ENCODE measurements around the gene CDC42BPA. TPM values are rescaled to one million over a fixed set of nuclear protein-coding genes. Genes with fewer than 3 reads are reported as not detected.

CDC42BPA gene
- total and polyA plus RNA-seq, 2 of the 8 experiments (the other 6 are each of a cell fraction or from before 2014, with no cell fraction given) = 7.1 to 28.5 TPM

DNA sequence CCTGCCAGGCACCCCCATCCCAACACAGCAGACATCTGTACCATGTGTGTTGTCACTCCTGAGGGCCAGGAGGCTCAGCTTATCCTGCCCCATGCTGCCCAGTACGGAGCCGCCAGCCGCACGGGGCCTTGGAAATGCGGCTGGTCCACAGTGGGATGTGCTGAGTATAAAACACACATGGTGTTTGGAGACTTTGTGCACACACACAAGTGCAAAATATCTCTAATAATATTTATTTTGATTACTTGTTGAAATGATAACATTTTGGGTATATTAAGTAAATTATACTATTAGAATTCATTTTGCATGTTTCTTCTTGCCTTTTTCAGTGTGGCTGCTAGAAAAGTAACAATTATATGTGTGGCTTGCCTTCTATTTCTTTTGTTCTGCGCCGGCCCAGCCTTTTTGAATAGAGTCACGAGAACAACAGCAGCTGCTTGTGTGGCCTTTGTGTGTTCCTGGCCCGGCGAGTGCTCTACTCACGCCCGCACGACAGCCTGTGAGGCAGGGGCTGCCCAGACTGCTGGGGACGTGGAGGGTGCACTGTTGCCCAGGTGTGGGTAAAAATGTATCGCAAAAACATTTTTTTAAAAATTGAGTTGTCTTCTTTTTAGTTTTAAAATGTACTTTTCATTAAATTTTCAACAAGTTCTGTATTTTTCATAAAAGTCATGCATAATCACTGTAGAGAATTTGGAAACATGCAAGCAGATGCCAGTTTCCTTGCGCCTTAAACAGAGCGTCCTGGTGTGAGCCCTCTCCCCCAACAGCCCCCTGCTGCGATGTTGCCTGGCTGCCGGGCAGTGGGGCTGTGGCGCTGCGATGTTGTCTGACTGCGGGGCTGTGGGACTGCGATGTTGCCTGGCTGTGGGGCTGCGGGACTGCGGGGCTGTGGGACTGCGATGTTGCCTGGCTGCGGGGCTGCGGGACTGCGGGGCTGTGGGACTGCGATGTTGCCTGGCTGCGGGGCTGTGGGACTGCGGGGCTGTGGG lies 342.7 kb downstream of the CDC42BPA start:
- Histone ChIP-seq H3K4me1 (replicated peaks in 1 of 4; ENCODE audit: control insufficient read depth in 3 of 4, insufficient read depth in 4 of 4, low read length in 3 of 4) (peaks cover 0 to 4% (median 0%) of the 10 kb centered on the region in 4 experiments; a peak in 2 of 7 replicates), H3K14ac (ENCODE audit: insufficient read length) (no peak overlapping the region), H4K91ac (replicated peaks; ENCODE audit: insufficient read length, low read length) (no peak overlapping the region), H3K79me2 (ENCODE audit: control insufficient read depth in 1 of 2, insufficient read depth in 2 of 2, low read length in 2 of 2) (no peaks in the 10 kb centered on the region), H2AK5ac (ENCODE audit: low read depth, low read length) (no peak overlapping the region), H4K20me1 (replicated peaks in 1 of 2; ENCODE audit: control insufficient read depth in 1 of 2, insufficient read depth in 2 of 2, low read length in 2 of 2) (peaks cover 2% of the 10 kb centered on the region in 2 experiments), H3K9me3 (ENCODE audit: insufficient read depth in 2 of 2, low read depth in 1 of 2, low read length in 1 of 2) (peaks cover 0 to 6% of the 10 kb centered on the region in 2 experiments; a peak in 1 of 4 replicates), H3K4me3 (ENCODE audit: extremely low read depth in 1 of 4, insufficient read depth in 2 of 4, low read depth in 3 of 4, low read length in 4 of 4) (no peak overlapping the region), H3K9ac (replicated peaks in 1 of 4; ENCODE audit: extremely low read depth in 1 of 4, low read depth in 3 of 4, low read length in 3 of 4) (no peak overlapping the region; a peak in 1 of 7 replicates), H3K23me2 (ENCODE audit: low read depth, low read length) (peaks cover 11% of the 10 kb centered on the region; the same call in 1 of the 2 replicates), H4K5ac (ENCODE audit: insufficient read length, low read depth, low read length) (no peak overlapping the region), H3K4me2 (ENCODE audit: insufficient read depth in 1 of 2, low read depth in 2 of 2, low read length in 2 of 2) (no peak overlapping the region), H4K8ac (ENCODE audit: extremely low read depth, insufficient read depth, low read length) (no peak overlapping the region; the same call in 1 of the 2 replicates), H3K18ac (ENCODE audit: extremely low read depth, low read length) (no peak overlapping the region), H2BK15ac (ENCODE audit: low read length) (no peak overlapping the region), H3K27ac (ENCODE audit: low read depth, low read length) (no peak overlapping the region), H2AFZ (ENCODE audit: low read length) (no peak overlapping the region), H2BK12ac (ENCODE audit: low read depth, low read length) (no peak overlapping the region), H3K4ac (replicated peaks; ENCODE audit: insufficient read length, low read depth, low read length) (no peak overlapping the region), H3K79me1 (ENCODE audit: low read depth, low read length) (no peaks in the 10 kb centered on the region), H2BK20ac (ENCODE audit: low read length) (no peak overlapping the region), H3K36me3 (ENCODE audit: control insufficient read depth in 2 of 4, insufficient read depth in 4 of 4, low read length in 3 of 4) (no peaks in the 10 kb centered on the region; a peak in 1 of 8 replicates), H3K56ac (replicated peaks; ENCODE audit: insufficient read length, low read depth, low read length) (no peak overlapping the region), H2BK5ac (ENCODE audit: low read depth, low read length) (no peak overlapping the region), H2BK120ac (replicated peaks; ENCODE audit: low read depth, low read length) (no peak overlapping the region), H3K27me3 (replicated peaks in 1 of 4; ENCODE audit: control insufficient read depth in 3 of 4, extremely low read depth in 1 of 4, insufficient read depth in 3 of 4, low read length in 3 of 4) (no peaks in the 10 kb centered on the region), H3K23ac (ENCODE audit: insufficient read length) (no peak overlapping the region)
- WGBS, 2 experiments (ENCODE audit: extremely low coverage in 1 of 2, insufficient coverage in 1 of 2, insufficient read length in 1 of 2, insufficient replicate concordance in 2 of 2, low coverage in 1 of 2, low lambda C conversion rate in 2 of 2, missing lambda C conversion rate in 1 of 2) = 97% methylated on average over 26 of the region's 32 CpGs; no CpG with 5 or more reads in 1 of the 2 experiments
- FAIRE-seq = no peak
- POLR2A ChIA-PET (ENCODE audit: partially characterized antibody) = interaction anchor here (2.0 kb wide), 1 partner anchor 8 kb away, joined by 7 read pairs; no protein-coding TSS in a partner anchor
- CTCF ChIA-PET (ENCODE audit: partially characterized antibody) = interaction anchor here (1.2 kb wide), 1 partner anchor 10 kb away, joined by 3 read pairs; no protein-coding TSS in a partner anchor
- no peak for DNase-seq (ENCODE audit: low read depth in 1 of 2, low spot score in 2 of 2)
- TF ChIP-seq SIRT6 (IDR thresholded peaks at IDR 0.05; ENCODE audit: low read length) (no peak), KDM4A (IDR thresholded peaks at IDR 0.05; ENCODE audit: low read depth, low read length, severe bottlenecking) (no peak), EZH2 (IDR thresholded peaks at IDR 0.05; ENCODE audit: low read depth, low read length, severe bottlenecking) (no peak), BACH1 (IDR thresholded peaks at IDR 0.05; ENCODE audit: low read length) (no peak), CREB1 (IDR thresholded peaks at IDR 0.05) (no peak), JUND (IDR thresholded peaks at IDR 0.05; ENCODE audit: low read length) (no peak), GTF2F1 (IDR thresholded peaks at IDR 0.05; ENCODE audit: borderline replicate concordance, low read depth, low read length) (no peak), CHD1 (IDR thresholded peaks at IDR 0.05; ENCODE audit: low read depth, low read length) (no peak), JUN (IDR thresholded peaks at IDR 0.05; ENCODE audit: low read depth, low read length) (no peak), BCL11A (IDR thresholded peaks at IDR 0.05; ENCODE audit: low read depth in 2 of 2, low read length in 2 of 2) (no peak)
- TF ChIP-seq, protein P1, sequence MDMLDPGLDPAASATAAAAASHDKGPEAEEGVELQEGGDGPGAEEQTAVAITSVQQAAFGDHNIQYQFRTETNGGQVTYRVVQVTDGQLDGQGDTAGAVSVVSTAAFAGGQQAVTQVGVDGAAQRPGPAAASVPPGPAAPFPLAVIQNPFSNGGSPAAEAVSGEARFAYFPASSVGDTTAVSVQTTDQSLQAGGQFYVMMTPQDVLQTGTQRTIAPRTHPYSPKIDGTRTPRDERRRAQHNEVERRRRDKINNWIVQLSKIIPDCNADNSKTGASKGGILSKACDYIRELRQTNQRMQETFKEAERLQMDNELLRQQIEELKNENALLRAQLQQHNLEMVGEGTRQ (IDR thresholded peaks at IDR 0.05; ENCODE audit: low read length) = no peak

Measured in H1 (cell line).